GM12874 (cell line): Measurements from ENCODE around the gene ZMYND11.

ENCODE experiments used
- CTCF ChIP-seq: IDR thresholded peaks from 2 replicates; pipeline ENCODE4 v1.5.1; 2011; ENCODE audit warnings: low read depth, mild to moderate bottlenecking, control low read depth, low read length, moderate library complexity; ENCODE audit not compliant: insufficient read depth

The ZMYND11 gene

GRCh38 chr10:287026-287709 is 151.9 kb downstream of the ZMYND11 start:
- TF ChIP-seq CTCF = no peak

- TF ChIP-seq CTCF = no peak
Observed at GRCh38 chr10:287814-288213, 152.6 kb downstream of the ZMYND11 start.

GRCh38 chr10:288316-289200 is 153.3 kb downstream of the ZMYND11 start:
- no peak for TF ChIP-seq CTCF

- no peak for TF ChIP-seq CTCF
Observed at GRCh38 chr10:289581-289980, 154.3 kb downstream of the ZMYND11 start.

- no peak for TF ChIP-seq CTCF
Observed at GRCh38 chr10:290026-290725, 154.9 kb downstream of the ZMYND11 start.

GRCh38 chr10:293636-294035 is 158.4 kb downstream of the ZMYND11 start:
- TF ChIP-seq CTCF = no peak

GRCh38 chr10:297567-297966 is 162.3 kb downstream of the ZMYND11 start:
- no peak for TF ChIP-seq CTCF
